Hematopoietic multipotent progenitor cell treated with erythropoietin and hydrocortisone succinate and interleukin-3 and kit ligand, for 6 days (in vitro differentiated cells): ENCODE data around the gene CORO2B.

Experiments
- DNase-seq: peaks from one replicate; pipeline ENCODE4 v3.0.0-alpha.2; 2015

The CORO2B gene

GRCh38 chr15:68653031-68653635 lies 74.3 kb downstream of the CORO2B start:
- DNase-seq: no peak

DNA sequence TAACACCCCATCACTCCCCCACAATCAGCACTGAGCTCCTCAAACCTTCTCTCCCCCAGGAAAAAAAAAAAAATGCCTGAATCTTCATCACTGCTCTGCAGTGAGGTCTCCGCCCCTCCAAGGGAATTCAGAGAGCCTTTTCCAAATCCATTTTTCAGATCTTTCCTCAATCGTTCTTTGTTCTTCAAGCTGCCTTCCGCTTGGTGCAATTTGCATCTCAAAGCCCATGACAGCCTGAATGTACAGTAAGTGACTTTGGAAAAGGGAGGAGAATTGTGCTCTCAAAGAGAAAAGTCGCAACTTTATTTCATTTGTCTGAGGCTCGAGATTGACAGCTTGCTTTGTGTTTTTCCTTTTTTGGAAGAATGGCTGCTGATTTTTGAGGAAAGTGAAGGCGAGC lies 75.0 kb downstream of the CORO2B start:
- no peak for DNase-seq

- DNase-seq: no peak
These were observed 76.2 kb downstream of the CORO2B start for GRCh38 chr15:68654786-68655560.

DNA sequence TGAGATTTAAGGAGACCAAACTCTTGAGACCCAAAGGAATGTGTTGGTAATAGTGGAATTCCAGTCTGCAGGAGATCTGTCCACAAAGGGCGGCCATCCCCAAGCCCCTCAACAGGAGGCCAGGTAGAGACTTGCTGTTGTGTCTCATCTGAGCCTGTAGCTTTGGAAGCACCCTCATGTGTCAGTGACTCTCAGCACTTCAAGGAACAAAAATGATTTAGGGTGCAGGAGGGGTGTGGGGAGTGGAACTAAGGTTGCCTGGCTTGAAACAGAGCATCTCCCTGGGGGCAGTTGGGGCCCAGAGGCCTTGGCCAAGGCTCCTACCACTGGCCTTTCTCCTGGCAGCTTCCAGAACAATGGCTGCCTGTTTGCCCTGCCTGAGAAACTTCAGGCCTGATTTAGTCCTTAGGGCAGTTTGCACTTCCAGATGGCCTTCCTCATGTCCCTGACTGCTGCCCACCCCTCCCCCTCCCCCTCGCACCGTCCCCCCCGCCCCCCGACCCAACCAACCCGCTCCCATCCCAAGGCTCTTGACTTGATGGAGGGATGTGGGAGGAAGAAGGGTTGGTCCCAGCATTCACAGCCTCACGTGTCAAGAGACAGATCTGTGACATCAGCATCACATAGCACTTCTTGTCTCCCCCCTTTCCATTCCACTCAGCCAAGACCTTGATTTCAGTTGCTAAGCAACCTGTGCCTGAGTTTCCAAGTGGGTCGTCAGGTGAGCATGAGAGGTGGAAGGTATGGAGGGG lies 77.1 kb downstream of the CORO2B start:
- DNase-seq: no peak

GRCh38 chr15:68656438-68656739 lies 77.6 kb downstream of the CORO2B start:
- DNase-seq: no peak

DNA sequence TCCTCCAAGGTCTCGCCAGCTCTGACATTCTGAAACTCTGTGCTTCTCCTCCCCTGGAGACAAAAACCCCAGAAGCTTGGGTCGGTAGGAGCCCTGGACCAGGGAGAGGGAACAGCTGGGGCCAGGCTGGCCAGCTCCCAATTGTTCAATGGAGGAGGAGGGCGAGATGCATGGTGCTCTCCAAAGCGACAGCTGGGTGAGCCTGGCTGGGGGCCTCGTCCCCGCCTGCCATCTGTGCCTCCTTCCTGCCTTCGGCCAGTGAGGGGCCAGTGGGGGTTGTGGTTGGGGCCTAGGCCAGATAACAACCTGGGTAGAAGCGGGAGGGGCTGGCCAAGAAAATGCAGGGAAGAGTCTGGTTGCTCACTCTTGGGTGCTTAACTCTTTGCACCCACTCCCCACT lies 79.4 kb downstream of the CORO2B start:
- peak; percentile 59 for DNase-seq

GRCh38 chr15:68658641-68659358 lies 80.0 kb downstream of the CORO2B start:
- DNase-seq: no peak

GRCh38 chr15:68663526-68663925 lies 84.7 kb downstream of the CORO2B start:
- DNase-seq: no peak

DNA sequence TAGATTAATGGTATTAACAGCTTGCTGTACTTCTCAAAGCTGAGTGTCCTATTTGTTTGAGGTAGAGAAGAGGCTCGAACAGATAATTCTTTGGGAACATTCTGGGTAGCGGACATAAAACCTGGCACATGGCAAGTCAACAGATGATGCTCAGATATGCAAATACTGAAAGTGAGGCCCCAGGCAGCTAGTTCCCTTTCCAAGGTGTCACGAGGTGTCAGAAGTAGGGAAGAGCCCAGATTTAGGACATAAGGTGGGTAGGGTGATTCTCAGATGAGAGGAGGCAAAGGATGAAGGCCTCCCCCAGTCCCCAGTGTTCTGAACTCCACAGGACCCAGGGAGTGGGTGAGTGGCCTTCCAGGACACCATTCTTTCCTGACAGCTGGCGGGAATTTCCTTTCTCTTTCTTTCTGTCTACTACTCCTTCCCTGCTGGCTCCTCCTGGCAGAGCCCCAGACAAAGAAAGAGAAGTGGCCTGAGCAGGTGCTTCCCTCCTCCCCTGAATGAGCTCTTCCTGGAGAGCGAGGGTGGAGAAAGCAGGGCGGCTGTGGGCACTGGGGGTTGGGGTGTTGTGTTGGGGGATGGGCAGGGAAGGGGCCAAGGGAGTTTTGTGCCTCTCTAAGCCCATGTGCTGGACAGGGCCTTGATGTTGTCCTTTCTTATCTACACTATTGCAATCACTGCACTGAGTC lies 87.5 kb downstream of the CORO2B start:
- DNase-seq: no peak

GRCh38 chr15:68666812-68667450 lies 88.1 kb downstream of the CORO2B start:
- DNase-seq: no peak

- DNase-seq: no peak
These were observed 89.2 kb downstream of the CORO2B start for GRCh38 chr15:68667800-68668625.

- no peak for DNase-seq
These were observed 90.3 kb downstream of the CORO2B start for GRCh38 chr15:68668926-68669600.

DNA sequence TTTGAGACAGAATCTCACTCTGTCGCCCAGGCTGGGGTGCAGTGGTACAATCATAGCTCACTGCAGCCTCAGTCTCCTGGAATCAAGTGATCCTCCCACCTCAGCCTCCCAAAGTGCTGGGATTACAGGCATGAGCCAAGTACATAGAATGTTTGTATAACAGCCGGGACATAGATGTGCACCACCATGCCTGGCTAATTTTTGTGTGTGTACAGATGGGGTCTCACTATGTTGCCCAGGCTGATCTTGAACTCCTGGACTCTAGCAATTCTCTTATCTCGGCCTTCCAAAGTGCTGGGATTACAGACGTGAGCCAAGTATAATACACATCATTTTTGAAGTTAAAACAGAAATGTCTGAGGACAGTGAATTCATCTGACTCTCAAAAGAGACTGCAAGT lies 93.5 kb downstream of the CORO2B start:
- no peak for DNase-seq

DNA sequence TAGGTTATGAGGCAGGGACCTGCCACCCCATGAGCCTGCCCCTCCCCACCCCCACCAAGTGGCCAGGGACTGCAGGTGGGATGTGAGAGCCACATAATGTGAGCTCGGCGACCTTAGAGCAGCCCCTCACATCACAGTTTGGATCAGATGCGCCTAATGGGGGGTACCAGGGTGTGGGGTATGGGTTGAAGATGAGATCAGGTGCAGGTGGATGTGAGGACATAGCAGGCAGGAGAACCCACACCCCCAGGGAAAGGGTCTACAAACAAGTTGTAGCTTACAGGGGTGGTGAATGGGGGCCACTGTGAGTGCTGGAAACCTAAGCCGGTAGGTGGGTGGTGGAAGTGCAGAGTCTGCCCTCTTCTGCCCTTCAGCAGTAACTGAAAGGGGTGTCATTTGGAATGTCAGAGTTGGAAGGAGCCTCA lies 94.0 kb downstream of the CORO2B start:
- DNase-seq: no peak

- DNase-seq: peak; percentile 64
These were observed 96.2 kb downstream of the CORO2B start for GRCh38 chr15:68674975-68675374.

DNA sequence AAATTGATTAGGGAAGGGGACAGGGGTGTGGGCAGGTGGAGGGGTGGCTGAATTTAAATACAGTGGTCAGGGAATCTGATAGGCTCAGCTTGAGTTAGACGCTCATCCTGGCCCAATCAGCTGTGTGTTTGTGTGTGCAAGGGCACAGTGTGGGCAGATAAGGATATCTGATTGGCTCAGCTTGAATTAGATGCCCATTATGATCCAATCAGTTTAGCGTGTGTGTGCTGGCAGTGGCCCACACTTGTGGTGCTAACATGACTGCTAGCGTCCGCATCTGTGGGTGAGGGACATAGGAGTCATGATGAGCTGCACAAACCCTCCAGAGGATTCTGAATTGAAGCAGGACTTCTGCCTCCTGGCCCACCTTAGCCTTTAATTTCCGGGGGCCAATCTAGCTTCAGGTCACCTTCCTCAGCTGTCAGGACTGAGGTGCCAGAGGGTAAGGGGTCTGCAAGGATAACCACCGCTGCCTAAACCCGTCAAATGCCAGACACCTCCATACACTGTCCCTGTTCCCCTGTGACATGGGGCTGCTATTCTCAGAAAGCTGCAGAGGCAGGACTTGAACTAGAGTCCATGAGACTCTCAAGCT lies 97.3 kb downstream of the CORO2B start:
- peak; percentile 62 for DNase-seq

DNA sequence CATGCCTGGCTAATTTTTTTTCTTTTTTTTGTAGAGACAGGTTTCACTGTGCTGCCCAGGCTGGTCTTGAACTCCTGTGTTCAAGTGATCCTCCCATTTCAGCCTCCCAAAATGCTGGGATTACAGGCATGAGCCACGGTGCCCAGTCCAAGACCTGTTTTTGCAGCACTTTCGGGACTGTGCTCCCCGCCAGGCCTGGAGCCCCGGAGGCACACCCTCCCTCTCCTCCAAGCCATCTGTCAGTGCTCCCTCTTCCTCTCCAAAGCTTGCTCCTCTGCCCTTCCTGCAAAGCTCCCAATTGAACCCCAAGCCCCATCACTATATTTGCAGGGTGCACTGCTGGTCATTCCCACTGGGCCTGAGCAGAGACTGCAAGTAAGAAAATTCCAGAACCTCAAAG lies 98.1 kb downstream of the CORO2B start:
- no peak for DNase-seq

GRCh38 chr15:68677996-68678395 lies 99.2 kb downstream of the CORO2B start:
- no peak for DNase-seq

GRCh38 chr15:68678746-68679145 lies 100.0 kb downstream of the CORO2B start:
- peak; percentile 36 for DNase-seq

GRCh38 chr15:68679161-68679560 lies 100.4 kb downstream of the CORO2B start:
- no peak for DNase-seq
